Sigmoid colon (tissue), 7 donors: ENCODE measurements around the gene PDE6D. TPM values are rescaled to one million over a fixed set of nuclear protein-coding genes. Genes with fewer than 3 reads are reported as not detected.
A peak's percentile ranks its signal among the peaks of the same experiment; 100 is the strongest.

Source experiments
- DNase-seq: peaks from one replicate; pipeline ENCODE4 v3.0.0-alpha.2; 2019
- H3K27ac ChIP-seq, 4 donors: fragments of 200-600 bp; sonication (generic); one replicate each; pipeline ENCODE4 v1.5.1; 2016 to 2019; ENCODE audit warnings: mild to moderate bottlenecking in 1 of 4
- H3K27me3 ChIP-seq, 3 donors: fragments of 200-600 bp; sonication (generic); one replicate each; pipeline ENCODE4 v1.5.1; 2019; ENCODE audit warnings: mild to moderate bottlenecking in 1 of 3
- H3K36me3 ChIP-seq, 4 donors: fragments of 200-600 bp; sonication (generic); one replicate each; pipeline ENCODE4 v1.5.1; 2016 to 2019
- H3K4me1 ChIP-seq, 4 donors: fragments of 200-600 bp; sonication (generic); one replicate each; pipeline ENCODE4 v1.5.1; 2017 to 2019
- H3K4me3 ChIP-seq, 4 donors: fragments of 200-600 bp; sonication (generic); one replicate each; pipeline ENCODE4 v1.5.1; 2017 to 2019; ENCODE audit warnings: mild to moderate bottlenecking in 2 of 4, moderate library complexity in 1 of 4
- H3K9me3 ChIP-seq, 4 donors: fragments of 200-600 bp in 3 of 4; sonication (generic) in 3 of 4; one replicate each; pipeline versions ENCODE4 v1.5.1 to v1.6.1; 2013 to 2019
- EP300 ChIP-seq, 4 donors: sonication (generic); formaldehyde crosslinking; IDR thresholded peaks; one replicate each; pipeline ENCODE4 v1.6.1; 2017; ENCODE audit warnings: antibody characterized with exemption in 4 of 4
- POLR2A ChIP-seq, 2 donors: fragments of 450-650 bp; IDR thresholded peaks; one replicate each; pipeline ENCODE4 v1.6.1; 2016; ENCODE audit warnings: antibody characterized with exemption in 2 of 2, mild to moderate bottlenecking in 2 of 2, moderate library complexity in 2 of 2
- POLR2AphosphoS5 ChIP-seq, 4 donors: sonication (generic); formaldehyde crosslinking; IDR thresholded peaks; one replicate each; pipeline ENCODE4 v1.6.1; 2017; ENCODE audit warnings: antibody characterized with exemption in 4 of 4
- WGBS, 2 donors: extraction: QIAGEN DNeasy Blood & Tissue Kit; methylation state at CpG; one replicate each; pipeline ENCODE4 v1.1.7; 2013; 5-methylcytosine and 5-hydroxymethylcytosine counted together
- intact Hi-C: fragments of 100-400 bp; cut with DNase I; formaldehyde crosslinking; loops from one replicate; pipeline ENCODE4 v1.15.1; 2023
- polyA plus RNA-seq, 3 donors: library from polyadenylated mRNA; stranded (reverse); fragments of 200-250 nt; gene quantifications; one replicate each; pipeline ENCODE4 v1.2.3, GENCODE V29; 2013
- total RNA-seq, 4 donors: library from RNA; depleted of rRNA; stranded (reverse); fragments of >200 nt; gene quantifications; one replicate each; pipeline ENCODE4 v1.1.0, GENCODE V29; 2016
- TF ChIP-seq, protein P1 (sequence below), 4 experiments: fragments of 450-650 bp in 3 of 4; fragments of 200-600 bp in 1 of 4; IDR thresholded peaks; one replicate each; pipeline ENCODE4 v1.5.1; 2016 to 2019; ENCODE audit warnings: antibody characterized with exemption in 4 of 4, mild to moderate bottlenecking in 3 of 4, moderate library complexity in 2 of 4
- donor health status: healthy with polysubstance abuse.
- donor health status: Bipolar disorder and iron deficiency.
- donor health status: healthy.

Gene PDE6D
- total and polyA plus RNA-seq, 7 donors, result 19.9 to 44.9 (median 24.6) TPM

GRCh38 chr2:231691251-231691772 is 89.8 kb downstream of the PDE6D start:
- 78 to 82% methylated on average over 9 of the region's 9 CpGs for WGBS, 2 donors
- intact Hi-C loops, result no loop called here
- Histone ChIP-seq H3K27ac (no peak overlapping the region), H3K36me3 (no peaks in the 10 kb centered on the region), H3K4me3 (no peak overlapping the region), H3K9me3 (no peaks in the 10 kb centered on the region), H3K27me3 (no peaks in the 10 kb centered on the region), H3K4me1 (peaks cover 0 to 8% (median 4%) of the 10 kb centered on the region in 4 donors)
- TF ChIP-seq, protein P1, sequence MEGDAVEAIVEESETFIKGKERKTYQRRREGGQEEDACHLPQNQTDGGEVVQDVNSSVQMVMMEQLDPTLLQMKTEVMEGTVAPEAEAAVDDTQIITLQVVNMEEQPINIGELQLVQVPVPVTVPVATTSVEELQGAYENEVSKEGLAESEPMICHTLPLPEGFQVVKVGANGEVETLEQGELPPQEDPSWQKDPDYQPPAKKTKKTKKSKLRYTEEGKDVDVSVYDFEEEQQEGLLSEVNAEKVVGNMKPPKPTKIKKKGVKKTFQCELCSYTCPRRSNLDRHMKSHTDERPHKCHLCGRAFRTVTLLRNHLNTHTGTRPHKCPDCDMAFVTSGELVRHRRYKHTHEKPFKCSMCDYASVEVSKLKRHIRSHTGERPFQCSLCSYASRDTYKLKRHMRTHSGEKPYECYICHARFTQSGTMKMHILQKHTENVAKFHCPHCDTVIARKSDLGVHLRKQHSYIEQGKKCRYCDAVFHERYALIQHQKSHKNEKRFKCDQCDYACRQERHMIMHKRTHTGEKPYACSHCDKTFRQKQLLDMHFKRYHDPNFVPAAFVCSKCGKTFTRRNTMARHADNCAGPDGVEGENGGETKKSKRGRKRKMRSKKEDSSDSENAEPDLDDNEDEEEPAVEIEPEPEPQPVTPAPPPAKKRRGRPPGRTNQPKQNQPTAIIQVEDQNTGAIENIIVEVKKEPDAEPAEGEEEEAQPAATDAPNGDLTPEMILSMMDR (IDR thresholded peaks at IDR 0.05), result no peak
- TF ChIP-seq EP300 (IDR thresholded peaks at IDR 0.05) (no peak), POLR2A (IDR thresholded peaks at IDR 0.05) (no peak), POLR2AphosphoS5 (IDR thresholded peaks at IDR 0.05) (no peak)
- DNase-seq, result no peak

DNA sequence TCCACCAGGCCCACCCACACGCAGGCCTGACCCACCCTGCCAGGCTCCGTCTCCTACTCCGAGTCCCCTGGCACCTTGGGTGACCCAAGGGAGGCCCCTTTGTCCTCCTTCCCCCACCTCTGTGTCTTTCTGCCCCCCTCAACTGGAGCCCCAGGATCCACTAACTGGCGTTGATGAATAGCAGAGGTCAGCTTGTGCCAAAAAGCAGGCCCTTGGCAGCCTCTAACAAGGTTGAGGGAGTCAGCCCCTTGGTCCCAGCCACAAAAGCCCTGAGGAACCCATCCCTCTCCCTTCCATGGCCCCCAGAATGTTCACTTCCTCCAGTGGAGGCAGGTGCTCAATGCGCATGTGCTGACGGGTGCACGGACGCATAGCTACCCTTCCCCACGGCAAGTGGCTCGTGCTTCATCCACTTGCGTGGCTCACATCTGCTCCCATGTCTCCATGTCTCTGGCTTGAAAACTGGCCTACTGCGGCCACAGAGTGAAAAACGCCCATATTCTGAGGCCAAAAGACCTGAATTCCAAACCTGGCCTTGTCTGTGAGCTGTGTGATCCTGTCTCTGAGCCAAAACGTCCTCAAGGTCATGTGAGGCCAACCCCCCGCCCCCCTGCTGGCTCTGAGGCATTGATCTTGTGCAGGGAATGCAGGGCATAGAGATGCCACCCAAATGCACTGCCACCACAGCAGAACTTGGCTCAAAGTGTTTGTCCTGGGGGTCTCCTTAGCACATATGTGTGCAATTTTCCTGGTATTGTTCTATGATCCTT is 91.8 kb downstream of the PDE6D start:
- no peak overlapping the region for H3K4me3 ChIP-seq
- 85% methylated on average over 15 of the region's 15 CpGs for WGBS, 2 donors
- intact Hi-C loops, result loop anchor here (10.0 kb wide), 1 partner anchor 95 kb away; the partner anchor contains the start of genes COPS7B and PDE6D
- no peaks in the 10 kb centered on the region for H3K27me3 ChIP-seq
- no peak overlapping the region for H3K27ac ChIP-seq
- TF ChIP-seq EP300 (IDR thresholded peaks at IDR 0.05) (no peak), POLR2A (IDR thresholded peaks at IDR 0.05) (no peak), POLR2AphosphoS5 (IDR thresholded peaks at IDR 0.05) (no peak)
- TF ChIP-seq, protein P1 (IDR thresholded peaks at IDR 0.05), result no peak
- H3K36me3 ChIP-seq, result no peaks in the 10 kb centered on the region
- DNase-seq, result no peak
- no peaks in the 10 kb centered on the region for H3K9me3 ChIP-seq
- peaks cover 0 to 8% (median 4%) of the 10 kb centered on the region in 4 donors for H3K4me1 ChIP-seq

DNA sequence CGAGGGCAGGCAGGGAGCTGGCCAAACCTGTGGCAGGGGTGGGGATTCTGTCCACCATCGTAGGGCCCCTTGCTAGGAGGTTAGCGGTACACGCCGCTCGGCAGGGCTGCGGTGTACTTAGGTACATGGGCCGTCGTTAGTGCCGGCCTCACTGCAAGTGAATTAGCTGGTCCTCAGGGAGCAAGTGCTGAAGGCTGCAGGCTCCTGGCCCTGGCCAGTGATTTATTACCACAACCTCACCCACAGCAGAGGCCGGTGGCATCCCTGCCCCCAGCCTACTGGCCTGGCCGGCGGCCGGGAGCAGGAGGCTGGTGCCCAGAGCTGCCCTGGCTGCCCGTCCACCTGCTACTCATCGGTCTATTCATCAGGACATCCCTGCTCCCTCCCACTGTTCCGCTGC is 92.4 kb downstream of the PDE6D start:
- H3K27ac ChIP-seq, result no peak overlapping the region
- WGBS, 2 donors, result 88 to 89% methylated on average over 17 of the region's 17 CpGs

DNA sequence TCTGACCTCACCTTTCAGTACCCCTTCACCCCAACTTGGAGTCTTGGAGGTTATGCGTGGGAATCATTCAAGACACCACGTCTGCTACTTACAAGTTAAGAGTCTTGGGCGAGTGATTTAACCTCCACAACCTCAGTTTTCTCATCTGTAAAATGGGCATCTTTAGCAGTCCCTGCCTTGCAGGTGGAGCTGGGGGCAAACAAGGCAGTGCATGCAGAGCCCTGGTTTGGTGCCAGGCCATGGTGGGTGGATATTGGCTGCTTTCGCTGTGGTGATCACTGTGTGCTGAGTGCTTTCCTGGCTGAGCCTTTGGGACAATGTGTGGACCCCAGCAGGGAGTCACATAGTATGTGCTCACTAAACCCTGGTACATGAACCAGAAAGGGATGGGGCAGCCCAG is 93.1 kb downstream of the PDE6D start:
- Histone ChIP-seq H3K27me3 (no peaks in the 10 kb centered on the region), H3K4me1 (peaks cover 0 to 8% (median 4%) of the 10 kb centered on the region in 4 donors), H3K4me3 (no peak overlapping the region), H3K27ac (no peak overlapping the region), H3K36me3 (no peaks in the 10 kb centered on the region), H3K9me3 (no peaks in the 10 kb centered on the region)
- DNase-seq, result no peak
- TF ChIP-seq POLR2AphosphoS5 (IDR thresholded peaks at IDR 0.05) (no peak), EP300 (IDR thresholded peaks at IDR 0.05) (no peak), POLR2A (IDR thresholded peaks at IDR 0.05) (no peak)
- TF ChIP-seq, protein P1 (IDR thresholded peaks at IDR 0.05), result no peak
- intact Hi-C loops, result loop anchor here (10.0 kb wide), 1 partner anchor 97 kb away; the partner anchor contains the start of genes COPS7B and PDE6D
- WGBS, 2 donors, result 93 to 97% methylated on average over 4 of the region's 4 CpGs

More for the DNA sequence above, 92.4 kb downstream of the PDE6D start:
- Histone ChIP-seq H3K4me1 (peaks cover 0 to 8% (median 4%) of the 10 kb centered on the region in 4 donors), H3K36me3 (no peaks in the 10 kb centered on the region), H3K9me3 (no peaks in the 10 kb centered on the region), H3K4me3 (no peak overlapping the region), H3K27me3 (no peaks in the 10 kb centered on the region)
- no peak for DNase-seq
- intact Hi-C loops, result loop anchor here (10.0 kb wide), 1 partner anchor 96 kb away; the partner anchor contains the start of genes COPS7B and PDE6D
- TF ChIP-seq POLR2AphosphoS5 (IDR thresholded peaks at IDR 0.05), result no peak

DNA sequence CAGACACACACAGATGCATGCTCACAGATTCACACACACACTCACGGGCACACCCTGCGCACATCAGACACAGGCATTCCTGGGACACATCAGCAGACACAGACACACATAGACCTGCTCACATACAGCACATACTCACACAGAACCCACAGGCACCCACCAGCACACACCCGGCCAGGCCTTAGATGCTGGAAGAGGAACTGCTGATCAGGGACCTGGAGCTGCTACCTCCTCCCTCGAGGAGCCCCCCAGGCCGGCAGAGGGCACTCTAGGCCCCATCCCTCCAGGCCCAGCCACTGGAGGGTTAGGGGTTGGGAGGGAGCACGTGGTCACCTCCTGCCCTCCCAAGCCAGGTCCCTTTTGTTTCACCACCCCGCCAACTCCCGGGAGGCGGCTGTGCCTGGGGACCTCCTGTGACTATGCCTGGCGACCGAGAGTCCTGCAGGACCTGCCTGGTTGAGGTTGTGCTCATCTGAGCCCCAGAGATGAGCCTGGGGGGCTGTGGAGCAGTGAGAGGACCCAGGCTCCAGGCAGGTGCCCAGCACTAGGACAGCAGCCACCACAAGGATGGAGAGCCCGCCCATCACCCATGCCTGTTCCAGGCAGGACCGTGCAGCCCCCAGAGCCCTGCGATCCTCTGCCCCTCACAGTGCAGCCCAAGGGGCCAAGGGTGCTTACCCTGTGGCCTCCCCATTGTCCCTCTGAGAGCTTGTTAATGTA is 93.8 kb downstream of the PDE6D start:
- H3K9me3 ChIP-seq, result no peaks in the 10 kb centered on the region
- no peaks in the 10 kb centered on the region for H3K36me3 ChIP-seq
- 45 to 54% methylated on average over 14 of the region's 14 CpGs for WGBS, 2 donors
- peak; percentile 83 for DNase-seq
- intact Hi-C loops, result loop anchor here (10.0 kb wide), 1 partner anchor 98 kb away; the partner anchor contains the start of genes COPS7B and PDE6D
- H3K4me1 ChIP-seq, result peaks cover 0 to 8% (median 4%) of the 10 kb centered on the region in 4 donors
- no peak overlapping the region for H3K4me3 ChIP-seq
- no peak overlapping the region for H3K27ac ChIP-seq
- no peaks in the 10 kb centered on the region for H3K27me3 ChIP-seq
- TF ChIP-seq, protein P1 (IDR thresholded peaks at IDR 0.05), result peak in 3 of 4 experiments; percentile 26 to 46 (median 36)
- no peak for TF ChIP-seq EP300 (IDR thresholded peaks at IDR 0.05)
